HG03135 (cell line): ENCODE measurements around the gene GPR65.

Experiments used
- ATAC-seq: cut with Tn5 transposase; IDR thresholded peaks from one replicate; pipeline ENCODE4 v1.9.1; 2021; ENCODE audit warnings: mild to moderate bottlenecking, moderate library complexity; ENCODE audit not compliant: unreplicated experiment

GPR65 gene, protein sequence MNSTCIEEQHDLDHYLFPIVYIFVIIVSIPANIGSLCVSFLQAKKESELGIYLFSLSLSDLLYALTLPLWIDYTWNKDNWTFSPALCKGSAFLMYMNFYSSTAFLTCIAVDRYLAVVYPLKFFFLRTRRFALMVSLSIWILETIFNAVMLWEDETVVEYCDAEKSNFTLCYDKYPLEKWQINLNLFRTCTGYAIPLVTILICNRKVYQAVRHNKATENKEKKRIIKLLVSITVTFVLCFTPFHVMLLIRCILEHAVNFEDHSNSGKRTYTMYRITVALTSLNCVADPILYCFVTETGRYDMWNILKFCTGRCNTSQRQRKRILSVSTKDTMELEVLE

DNA sequence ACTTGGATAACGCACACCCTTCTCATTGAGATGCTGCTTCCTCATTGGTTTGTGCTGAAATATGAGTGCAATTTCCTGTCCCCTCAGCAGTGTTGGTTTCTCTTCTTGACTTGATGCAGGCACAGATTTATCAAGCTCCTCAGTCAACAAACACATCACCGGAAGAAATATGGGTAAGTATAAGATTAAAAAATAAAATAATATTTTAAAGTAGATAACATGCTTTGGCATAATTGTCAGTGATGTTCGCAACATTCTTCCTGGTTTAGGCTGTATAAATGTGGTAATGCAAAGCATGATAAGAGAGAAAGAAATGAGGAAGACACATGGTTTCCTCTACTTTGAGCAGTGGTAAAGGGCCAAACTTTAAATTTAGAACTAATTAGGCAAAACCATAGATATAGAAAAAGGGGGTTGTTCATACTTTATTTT lies at the start of gene GPR65:
Gene GPR65, plus strand, starts transcription at position 86 of the 432 bp plus-strand sequence. CDS start 5,713 bp downstream, outside the sequence.
- peak; percentile 73 for ATAC-seq

DNA sequence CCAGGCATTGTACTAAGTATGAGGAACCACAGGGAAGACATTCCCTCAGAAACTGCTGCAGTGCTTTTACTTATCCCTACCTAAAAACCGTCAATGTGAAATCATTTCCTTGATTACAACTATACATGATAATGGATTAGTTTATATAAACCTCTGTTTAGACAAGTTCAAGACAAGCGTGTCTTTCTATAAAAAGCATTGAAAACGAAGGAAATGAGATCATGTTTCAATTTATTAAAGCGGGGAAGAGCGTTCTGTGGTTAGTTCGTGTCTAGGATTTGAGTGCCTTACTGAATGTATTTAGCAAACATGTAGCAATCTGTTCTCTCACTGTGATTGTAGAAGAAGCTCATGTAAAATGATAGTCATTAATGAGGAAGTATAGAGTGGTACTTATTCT lies 49.4 kb upstream of the GPR65 start:
- no peak for ATAC-seq

DNA sequence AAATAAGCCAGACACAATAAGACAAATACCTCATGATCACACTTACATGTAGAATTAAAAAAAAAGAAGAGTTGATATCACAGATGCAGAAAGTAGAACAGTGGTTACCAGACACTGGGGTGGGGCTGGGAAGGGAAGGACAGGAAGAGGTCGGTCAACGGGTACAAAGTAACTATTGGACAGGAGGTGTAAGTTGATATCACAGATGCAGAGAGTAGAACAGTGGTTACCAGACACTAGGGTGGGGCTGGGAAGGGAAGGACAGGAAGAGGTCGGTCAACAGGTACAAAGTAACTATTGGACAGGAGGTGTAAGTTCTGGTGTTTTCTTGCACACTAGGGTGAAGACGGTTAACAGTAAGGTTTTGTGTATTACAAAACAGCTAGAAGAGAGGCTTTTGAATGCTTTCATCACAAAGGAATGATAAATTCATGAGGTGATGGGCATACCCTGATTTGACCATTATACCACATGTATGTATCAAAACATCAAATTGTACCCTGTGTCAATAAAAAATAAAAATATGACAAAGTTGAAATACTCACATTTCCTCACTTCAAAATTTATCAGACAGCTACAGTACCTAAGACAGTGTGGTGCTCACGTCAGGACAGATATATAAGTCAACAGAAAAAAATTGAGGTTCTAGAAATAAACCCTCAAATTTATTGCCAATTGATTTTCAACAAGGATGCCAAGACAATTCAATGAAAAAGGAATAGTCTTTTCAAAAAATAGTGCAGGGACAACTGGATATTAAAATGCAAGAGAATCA lies 44.7 kb upstream of the GPR65 start:
- ATAC-seq = no peak

DNA sequence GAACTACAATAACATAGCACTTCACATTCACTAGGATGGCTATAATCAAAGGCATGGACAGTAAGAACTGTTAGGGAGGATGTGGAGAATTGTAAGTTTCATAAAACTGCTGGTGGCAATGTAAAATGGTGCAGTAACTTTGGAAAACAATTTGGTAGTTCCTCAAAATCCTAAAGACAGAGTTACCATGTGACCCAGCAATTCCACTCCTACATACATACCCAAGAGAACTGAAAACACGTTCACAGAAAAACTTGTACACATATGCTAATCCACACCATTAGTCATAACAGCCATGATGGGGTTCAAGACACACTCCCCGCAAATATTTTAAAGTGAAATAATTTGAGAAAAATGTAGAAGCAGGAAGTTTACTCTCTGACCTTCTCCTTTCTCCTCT lies 43.7 kb upstream of the GPR65 start:
- no peak for ATAC-seq

DNA sequence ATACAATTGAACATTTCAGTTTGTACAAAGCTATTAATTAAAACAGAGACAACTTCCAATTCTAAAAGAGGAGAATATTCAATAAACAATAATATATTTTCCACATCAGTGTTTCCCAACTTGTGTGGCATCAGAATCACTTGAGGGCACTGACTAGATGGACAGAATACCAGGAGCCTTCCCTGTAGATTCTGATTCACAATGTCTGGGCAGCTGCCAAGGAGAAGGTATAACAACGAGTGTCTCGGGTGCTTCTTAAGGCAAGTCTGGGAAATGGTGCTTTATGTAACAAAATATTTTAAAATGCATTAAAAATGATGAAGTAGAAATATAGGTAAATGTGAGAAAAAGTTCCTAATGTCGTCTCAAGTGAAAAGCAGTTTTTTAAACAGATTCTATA lies 38.1 kb upstream of the GPR65 start:
- ATAC-seq = no peak

DNA sequence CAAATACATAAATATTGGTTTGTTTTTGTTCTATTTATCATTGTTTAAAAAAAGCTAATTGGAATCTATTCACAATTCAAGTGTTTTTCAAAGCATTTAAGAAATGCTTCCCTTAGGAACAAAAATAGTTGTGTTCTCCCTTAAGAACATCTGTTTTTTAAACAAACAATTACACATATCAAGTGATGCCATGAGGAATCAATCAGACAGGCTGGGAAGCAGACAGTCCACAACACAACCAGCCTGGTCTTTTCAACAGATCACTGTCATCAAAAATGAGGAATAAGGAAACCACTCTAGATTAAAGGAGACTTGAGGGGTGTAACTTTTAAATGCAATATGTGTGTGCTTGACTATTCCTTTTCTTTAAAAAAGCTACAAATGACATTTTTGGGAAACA lies 37.4 kb upstream of the GPR65 start:
- ATAC-seq = no peak

DNA sequence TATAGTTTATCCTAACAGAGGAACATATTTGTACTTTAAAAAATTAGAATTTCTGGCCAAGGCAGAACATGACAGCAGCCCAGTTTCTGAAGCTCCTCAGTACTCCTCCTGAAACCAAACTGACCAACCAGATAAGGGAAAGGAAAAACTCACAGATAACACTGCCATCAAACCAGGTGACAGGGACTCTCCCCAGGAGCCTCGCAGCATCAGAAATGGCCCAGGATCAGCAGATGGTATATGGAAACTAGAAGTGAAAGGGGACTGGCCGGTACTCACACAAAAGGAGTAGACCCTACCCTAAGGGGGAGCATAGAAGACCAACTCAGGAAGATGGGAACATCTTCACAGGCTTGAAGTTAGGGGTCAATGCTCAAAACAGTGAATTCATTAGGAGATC lies 33.9 kb upstream of the GPR65 start:
- ATAC-seq = no peak

DNA sequence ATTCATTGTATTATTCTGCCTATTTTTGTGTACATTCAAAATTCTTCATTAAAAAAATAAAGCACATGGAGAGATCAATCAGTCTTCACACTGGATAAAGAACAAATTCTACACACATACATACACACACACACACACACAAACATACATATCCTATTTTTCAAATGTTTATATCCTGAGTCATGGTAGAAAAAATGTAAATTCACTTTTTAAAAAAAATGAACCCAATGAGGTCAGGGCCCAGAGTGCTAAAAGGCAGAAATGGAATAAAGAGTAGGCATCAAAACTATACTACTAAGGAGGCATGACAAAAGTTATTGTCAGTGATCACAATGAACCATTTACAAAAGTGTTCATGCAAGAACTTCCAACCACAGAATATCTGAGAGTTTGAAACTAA lies 29.3 kb upstream of the GPR65 start:
- ATAC-seq = no peak

DNA sequence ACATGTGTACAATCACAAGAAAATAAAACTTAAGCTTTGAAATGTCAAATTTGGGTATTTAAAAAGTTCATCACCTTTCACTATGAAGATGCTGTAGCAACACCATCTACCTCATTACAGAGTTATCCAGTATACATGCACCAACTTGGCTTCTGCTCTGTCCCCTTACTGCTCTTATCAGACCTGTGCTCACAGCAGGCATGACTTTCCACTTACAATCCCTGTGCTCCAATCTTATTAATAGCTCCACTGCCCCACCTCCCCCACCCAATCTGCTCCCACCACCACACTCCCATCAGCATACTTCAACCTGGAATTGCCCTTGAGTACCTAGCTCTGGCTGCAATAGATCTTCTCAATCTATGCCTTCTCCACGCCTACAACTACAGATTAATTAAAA lies 25.2 kb upstream of the GPR65 start:
- ATAC-seq = no peak

DNA sequence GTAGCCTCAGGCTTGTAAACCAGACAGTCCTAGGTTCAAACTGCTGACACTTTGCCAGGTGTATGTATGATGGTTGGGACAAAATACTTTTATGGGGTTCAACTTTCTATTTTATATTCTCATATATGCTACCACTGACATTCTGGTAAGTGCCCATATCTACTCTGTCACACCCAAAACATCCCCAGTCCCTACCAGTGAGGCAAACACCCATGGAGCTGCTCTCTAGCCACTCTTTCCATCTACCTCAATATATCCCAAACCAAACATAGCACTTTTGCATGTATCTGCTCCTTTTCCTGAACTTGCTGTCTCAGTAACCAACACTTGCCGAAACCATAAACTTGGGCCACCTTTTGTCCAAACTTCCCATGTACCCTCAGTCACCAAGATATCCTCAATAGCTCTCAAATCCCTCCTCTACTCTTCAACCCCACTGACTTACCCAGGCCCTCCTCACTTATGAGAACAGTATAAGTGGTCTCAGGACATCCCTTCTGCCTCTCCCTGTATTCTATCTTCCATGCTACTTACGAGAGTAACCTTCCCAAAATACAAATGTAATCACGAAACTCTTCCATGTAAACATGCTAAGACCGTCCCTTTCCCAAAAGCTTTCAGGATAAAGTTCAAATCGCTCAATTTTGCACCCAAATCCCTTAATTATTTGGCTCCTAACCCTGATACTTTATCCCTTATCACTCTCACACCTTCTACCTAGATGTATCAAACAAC lies 15.5 kb upstream of the GPR65 start:
- no peak for ATAC-seq

DNA sequence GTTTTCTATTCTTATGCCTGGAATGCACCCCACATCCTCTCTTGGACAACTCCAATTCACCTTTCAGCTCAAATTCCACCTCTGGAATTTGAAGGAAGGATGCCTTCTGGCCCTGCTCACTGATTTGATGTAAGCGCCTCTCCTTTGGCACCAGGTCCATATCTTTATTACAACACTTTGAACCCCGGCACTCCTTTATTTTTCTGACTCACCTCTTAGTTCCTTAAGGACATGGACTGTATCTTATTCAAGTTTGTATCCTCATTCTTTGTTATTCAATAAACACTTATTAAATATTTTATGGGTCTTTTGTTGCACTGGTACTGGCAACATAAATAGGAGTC lies 15.0 kb upstream of the GPR65 start:
- no peak for ATAC-seq

DNA sequence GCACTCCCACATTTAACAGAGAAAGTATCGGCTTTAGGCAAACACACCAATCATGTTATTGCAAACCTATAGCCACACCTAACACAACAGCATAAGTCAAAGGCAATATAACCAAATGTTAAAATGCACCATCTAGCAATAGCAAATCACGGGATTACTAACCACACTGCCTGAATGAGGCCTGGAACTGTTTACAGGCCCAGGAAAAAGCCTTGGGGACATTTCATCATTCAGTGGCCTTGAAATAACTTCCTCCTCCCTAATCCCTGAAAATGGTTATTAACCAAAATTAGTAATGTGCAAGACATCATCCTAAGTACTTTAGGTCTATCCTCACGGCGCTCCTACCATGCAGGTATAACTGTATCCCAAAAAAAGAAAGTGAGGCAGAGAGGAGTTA lies 14.3 kb upstream of the GPR65 start:
- ATAC-seq = no peak

DNA sequence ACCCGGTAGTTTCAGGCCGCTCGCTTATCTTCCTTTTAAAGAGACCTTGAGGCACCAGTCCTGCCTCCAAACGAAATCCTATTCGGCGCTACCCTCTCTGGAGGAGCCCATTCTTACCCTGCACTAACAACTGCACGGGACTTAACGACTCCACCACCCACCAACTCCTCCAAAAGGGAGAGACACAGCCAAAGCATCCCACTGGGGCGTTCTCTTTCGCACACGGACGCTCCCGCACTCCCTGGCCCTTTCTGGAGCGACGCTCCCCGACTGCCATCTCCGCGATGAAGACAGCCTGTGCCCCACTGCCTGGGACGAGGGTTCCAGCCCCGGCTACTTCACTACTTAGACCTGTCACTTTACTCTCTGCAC lies 12.6 kb upstream of the GPR65 start:
- ATAC-seq = no peak

DNA sequence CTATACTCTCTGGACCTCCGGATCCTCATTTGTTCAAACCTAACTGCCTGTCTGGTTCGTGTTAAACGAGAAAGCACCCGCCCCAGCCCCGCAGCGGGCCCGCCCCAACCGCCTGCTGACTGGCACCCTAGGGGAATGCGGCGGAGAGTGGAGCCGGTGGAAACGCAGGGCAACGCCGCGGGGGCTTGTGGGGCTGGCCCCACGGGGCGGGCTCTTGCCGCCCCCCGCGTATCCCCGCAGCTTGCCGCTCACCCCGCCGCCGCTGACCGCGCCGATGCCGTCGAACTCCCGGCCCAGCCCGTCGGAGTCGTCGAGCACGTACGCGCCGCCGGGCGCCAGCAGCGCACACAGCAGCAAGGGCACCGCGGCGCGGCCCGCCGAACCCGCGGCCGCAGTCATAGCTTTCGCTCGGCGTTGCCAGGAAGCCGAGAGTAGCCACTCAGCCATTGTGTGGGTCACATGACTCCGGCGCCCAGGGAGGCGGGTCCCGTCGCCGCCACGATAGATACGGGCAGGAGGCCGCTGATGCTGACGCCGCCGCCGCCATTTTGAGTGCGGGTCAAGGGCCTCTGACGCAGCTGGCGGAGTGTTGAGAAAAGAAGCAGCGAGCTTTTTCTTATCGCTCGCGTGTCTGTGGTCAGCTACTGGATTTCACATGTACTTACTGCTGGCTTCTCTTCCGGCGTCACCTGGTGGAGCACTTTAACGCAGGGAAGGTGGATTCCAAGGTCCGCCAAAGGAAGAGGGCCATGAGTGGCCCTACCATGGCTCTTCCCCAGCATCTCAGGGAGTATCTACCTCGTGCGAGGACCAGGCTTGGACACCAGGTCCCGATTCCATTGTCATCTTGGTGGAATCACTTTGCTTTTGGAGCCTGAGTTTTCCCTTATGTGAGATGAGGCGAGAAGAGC lies 12.0 kb upstream of the GPR65 start, which contains the start of gene GALC:
Gene GALC, minus strand, starts transcription at position 465 of the 911 bp plus-strand sequence. Its CDS starts 18 bp downstream, at position 447.
- peak; percentile 93 for ATAC-seq

DNA sequence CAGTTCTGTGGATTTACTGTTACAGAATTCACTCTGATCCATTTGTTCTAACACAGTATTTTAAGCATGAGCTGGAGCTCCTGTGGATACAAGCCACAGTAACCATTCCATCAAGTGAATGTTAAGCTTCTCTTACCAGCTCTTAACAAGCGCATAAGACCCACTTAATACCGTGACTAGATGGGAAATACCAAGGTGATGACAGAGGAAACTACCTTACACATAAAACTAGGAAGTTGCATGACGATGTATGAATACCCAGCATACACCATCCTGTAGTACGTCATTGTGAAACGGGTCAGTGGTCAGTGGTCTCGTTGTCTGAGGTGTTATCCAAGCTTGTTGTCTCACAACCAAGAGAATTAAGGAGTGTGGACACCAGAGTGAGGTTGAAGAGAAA lies 10.0 kb upstream of the GPR65 start:
- ATAC-seq = no peak

DNA sequence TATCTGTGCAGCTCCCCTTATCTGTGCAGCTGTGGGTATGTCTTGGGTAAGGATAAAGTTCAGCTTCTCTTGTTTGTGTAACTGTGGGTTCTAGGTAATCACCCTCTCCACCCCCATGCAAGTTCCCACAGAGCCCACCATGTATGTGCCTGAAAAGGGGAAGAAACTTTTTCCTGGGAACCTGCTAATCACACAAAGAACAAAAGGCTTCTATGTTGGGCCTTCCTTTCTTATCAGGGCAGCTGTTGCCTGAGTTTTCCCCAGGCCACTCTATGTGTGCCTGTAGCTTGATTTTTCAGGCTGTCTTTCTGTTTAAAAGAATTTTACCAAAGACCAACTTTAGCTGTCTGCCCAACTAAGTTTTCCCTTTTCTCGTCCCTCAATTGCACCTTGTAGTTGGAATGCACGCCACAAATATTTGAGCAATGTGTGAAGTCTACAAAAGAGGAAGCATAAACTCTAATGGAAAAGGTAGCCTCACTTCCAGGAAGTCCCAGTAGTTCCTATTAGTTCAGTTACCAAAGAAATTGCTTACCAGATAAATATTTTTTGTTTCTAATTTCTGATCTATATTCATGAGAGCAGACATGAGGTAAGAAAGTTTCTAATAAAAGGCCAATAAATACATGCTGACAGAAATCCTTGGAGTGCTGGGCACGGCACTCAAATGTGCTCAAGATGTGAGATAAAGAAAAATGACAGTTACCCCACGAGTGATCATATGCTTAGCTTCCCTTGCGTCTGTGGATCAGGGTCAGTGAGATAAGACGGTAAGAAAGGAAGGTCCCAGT lies 9.2 kb upstream of the GPR65 start:
- ATAC-seq = no peak

DNA sequence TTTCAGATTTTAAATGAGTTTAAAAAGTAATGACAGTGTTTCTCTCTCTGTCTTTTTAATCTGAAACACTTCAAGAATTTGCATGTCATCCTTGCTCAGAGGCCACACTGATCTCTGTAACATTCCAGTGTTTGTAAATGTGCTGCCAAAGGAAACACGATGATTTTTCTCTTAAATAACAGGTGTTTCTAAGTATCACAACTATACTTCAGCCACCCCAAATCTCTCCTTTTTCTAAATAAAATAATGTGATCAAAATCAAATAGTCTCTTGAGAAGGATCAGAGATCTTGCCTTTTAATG lies 8.7 kb upstream of the GPR65 start:
- ATAC-seq = no peak

DNA sequence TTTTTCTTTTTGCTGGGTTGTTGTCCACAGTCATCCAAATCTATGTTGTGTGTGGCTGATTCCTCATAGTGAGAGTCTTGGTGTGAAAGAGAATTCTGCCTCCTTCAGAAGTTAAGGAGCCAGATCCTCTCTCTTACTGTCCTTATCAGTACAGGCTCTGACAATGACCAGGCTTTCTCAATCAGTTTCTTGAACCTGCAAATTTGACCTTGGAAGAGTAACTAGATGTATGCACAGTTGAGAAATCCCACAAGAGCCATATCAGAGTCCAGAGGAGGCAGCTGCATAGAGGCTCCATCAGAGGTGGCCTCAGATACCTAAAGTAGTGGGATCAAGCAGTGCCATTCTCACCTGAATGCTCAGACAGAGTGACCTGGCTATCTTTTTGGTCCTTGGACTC lies 6.5 kb upstream of the GPR65 start:
- no peak for ATAC-seq

DNA sequence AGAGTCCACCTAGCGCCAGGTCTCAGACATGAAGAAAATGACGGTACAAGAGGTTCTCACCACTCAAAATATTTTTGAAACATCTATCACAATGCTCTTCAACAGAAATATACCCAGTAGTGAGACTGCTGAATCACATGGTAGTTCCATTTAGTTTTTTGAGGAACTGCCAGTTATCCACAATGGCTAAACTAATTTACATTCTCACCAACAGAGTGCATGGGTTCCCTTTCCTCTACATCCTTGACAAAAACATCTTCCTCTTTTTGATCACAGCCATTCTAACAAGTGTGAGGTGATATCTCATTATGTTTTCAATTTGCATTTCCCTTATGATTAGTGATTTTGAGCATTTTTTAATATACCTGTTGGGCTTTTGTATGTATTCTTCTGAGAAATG lies 5.7 kb upstream of the GPR65 start:
- ATAC-seq = no peak

DNA sequence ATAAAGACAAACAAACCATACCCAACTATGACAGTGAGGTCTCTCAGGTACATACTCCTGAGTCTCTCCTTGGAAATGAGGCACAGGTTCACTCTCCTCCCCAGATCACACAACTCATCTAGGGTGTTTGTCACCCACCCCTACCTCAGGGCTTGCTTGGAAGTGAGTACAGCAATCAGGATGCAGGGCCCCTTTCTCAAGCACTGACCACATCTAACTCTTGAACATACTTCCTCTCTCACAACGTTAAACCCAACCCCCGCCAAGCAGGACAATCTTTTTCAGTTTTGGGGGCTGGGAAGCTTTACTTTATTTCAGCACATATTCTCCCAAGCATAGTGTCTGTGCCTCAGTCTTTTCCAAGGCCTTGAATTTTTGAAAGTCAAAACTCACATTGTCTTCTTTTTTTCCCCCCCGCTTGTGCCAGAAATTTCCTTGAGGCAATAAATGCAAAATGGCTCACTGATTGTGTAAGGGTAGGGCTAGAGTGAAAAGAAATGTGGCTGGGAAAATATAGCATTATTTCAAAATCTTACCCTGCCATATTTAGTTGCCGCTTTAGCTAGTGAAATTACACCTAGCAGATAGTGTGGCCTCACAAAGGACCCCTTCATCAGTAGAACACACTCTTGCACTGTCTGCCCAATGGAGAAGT lies 2.4 kb upstream of the GPR65 start:
- no peak for ATAC-seq
